Activated CD8-positive, alpha-beta memory T cell treated with anti-CD3 and anti-CD28 coated beads for 36 hours (primary cell): ENCODE measurements around the gene ZC3H12D. TPM values are rescaled to one million over a fixed set of nuclear protein-coding genes. Genes with fewer than 3 reads are reported as not detected.

Source experiments
- CTCF ChIA-PET: fragments of 350-600 bp; sonication (Branson Sonifier 250); formaldehyde crosslinking; loops from one replicate; lab custom pipeline; 2021; ENCODE audit warnings: antibody characterized with exemption; lab: Charles Lee
- POLR2A ChIA-PET: fragments of 350-600 bp; sonication (Branson Sonifier 250); formaldehyde crosslinking; loops from one replicate; lab custom pipeline; 2021; ENCODE audit warnings: antibody characterized with exemption; lab: Charles Lee
- total RNA-seq, 2 experiments: library from RNA; stranded (reverse); gene quantifications; one replicate each; pipeline ENCODE4 v1.2.3, GENCODE V29; 2021

ZC3H12D gene
- total RNA-seq, 2 experiments from 2014 or later, result 85.1 to 89.8 TPM

GRCh38 chr6:149472241-149472640 lies 12.6 kb downstream of the ZC3H12D start:
- ChIA-PET POLR2A (no interaction called here), CTCF (interaction anchor here (0.7 kb wide), 1 partner anchor 14 kb away, joined by 3 read pairs; no protein-coding TSS in a partner anchor)

- POLR2A ChIA-PET, result interaction anchor here (1.5 kb wide), 1 partner anchor 9 kb away, joined by 4 read pairs; no protein-coding TSS in a partner anchor
- CTCF ChIA-PET, result no interaction called here
Observed at GRCh38 chr6:149471801-149472200, 13.0 kb downstream of the ZC3H12D start.

- ChIA-PET CTCF (no interaction called here), POLR2A (interaction anchor here (1.5 kb wide), 1 partner anchor 8 kb away, joined by 4 read pairs; no protein-coding TSS in a partner anchor)
Observed at GRCh38 chr6:149470948-149471347, 13.9 kb downstream of the ZC3H12D start.

GRCh38 chr6:149468179-149468578 lies 16.6 kb downstream of the ZC3H12D start:
- ChIA-PET CTCF (no interaction called here), POLR2A (interaction anchor here (0.5 to 1.7 kb wide), 2 partner anchors 18 to 43 kb away, joined by 3 to 4 read pairs; no protein-coding TSS in a partner anchor)

GRCh38 chr6:149467265-149467664 lies 17.5 kb downstream of the ZC3H12D start:
- CTCF ChIA-PET, result no interaction called here
- POLR2A ChIA-PET, result interaction anchor here (0.9 kb wide), 1 partner anchor 21 kb away, joined by 3 read pairs; no protein-coding TSS in a partner anchor

GRCh38 chr6:149464411-149464810 lies 20.4 kb downstream of the ZC3H12D start:
- POLR2A ChIA-PET, result interaction anchor here (1.0 to 1.2 kb wide), 2 partner anchors 12 to 59 kb away, joined by 3 read pairs; no protein-coding TSS in a partner anchor
- CTCF ChIA-PET, result interaction anchor here (0.8 to 1.4 kb wide), 3 partner anchors 15 to 82 kb away, joined by 3 to 4 read pairs (median 3); partner anchors contain the start of gene PPIL4

GRCh38 chr6:149463781-149464180 lies 21.0 kb downstream of the ZC3H12D start:
- CTCF ChIA-PET, result interaction anchor here (0.8 to 1.4 kb wide), 2 partner anchors 22 to 83 kb away, joined by 3 to 4 read pairs; partner anchors contain the start of gene PPIL4
- POLR2A ChIA-PET, result interaction anchor here (1.0 to 1.2 kb wide), 2 partner anchors 12 to 59 kb away, joined by 3 read pairs; no protein-coding TSS in a partner anchor

- ChIA-PET POLR2A (interaction anchor here (0.6 kb wide), 1 partner anchor 9 kb away, joined by 4 read pairs; no protein-coding TSS in a partner anchor), CTCF (interaction anchor here (0.9 kb wide), 1 partner anchor 648 kb away, joined by 3 read pairs; no protein-coding TSS in a partner anchor)
Observed at GRCh38 chr6:149462712-149463111, 22.1 kb downstream of the ZC3H12D start.

GRCh38 chr6:149461670-149462069 lies 23.1 kb downstream of the ZC3H12D start:
- ChIA-PET POLR2A (no interaction called here), CTCF (interaction anchor here (1.0 to 1.6 kb wide), 2 partner anchors 13 to 55 kb away, joined by 3 to 4 read pairs; no protein-coding TSS in a partner anchor)

- POLR2A ChIA-PET, result interaction anchor here (1.2 kb wide), 1 partner anchor 14 kb away, joined by 3 read pairs; no protein-coding TSS in a partner anchor
- CTCF ChIA-PET, result interaction anchor here (1.6 kb wide), 1 partner anchor 56 kb away, joined by 4 read pairs; no protein-coding TSS in a partner anchor
Observed at GRCh38 chr6:149460249-149460648, 24.6 kb downstream of the ZC3H12D start.

GRCh38 chr6:149459761-149460160 lies 25.1 kb downstream of the ZC3H12D start:
- ChIA-PET CTCF (interaction anchor here (1.6 kb wide), 1 partner anchor 57 kb away, joined by 4 read pairs; no protein-coding TSS in a partner anchor), POLR2A (interaction anchor here (1.2 kb wide), 1 partner anchor 14 kb away, joined by 3 read pairs; no protein-coding TSS in a partner anchor)

GRCh38 chr6:149458806-149459205 lies 26.0 kb downstream of the ZC3H12D start:
- ChIA-PET POLR2A (no interaction called here), CTCF (interaction anchor here (0.6 to 1.8 kb wide), 2 partner anchors 27 to 90 kb away, joined by 3 to 5 read pairs; no protein-coding TSS in a partner anchor)

- POLR2A ChIA-PET, result no interaction called here
Observed at GRCh38 chr6:149458196-149458595, 26.6 kb downstream of the ZC3H12D start.

GRCh38 chr6:149457316-149457884 lies 27.4 kb downstream of the ZC3H12D start:
- ChIA-PET CTCF (interaction anchor here (1.8 kb wide), 1 partner anchor 25 kb away, joined by 5 read pairs; no protein-coding TSS in a partner anchor), POLR2A (no interaction called here)

More at GRCh38 chr6:149458196-149458595, 26.6 kb downstream of the ZC3H12D start:
- CTCF ChIA-PET, result interaction anchor here (1.8 kb wide), 1 partner anchor 26 kb away, joined by 5 read pairs; no protein-coding TSS in a partner anchor

GRCh38 chr6:149456311-149457021 lies 28.3 kb downstream of the ZC3H12D start:
- ChIA-PET POLR2A (no interaction called here), CTCF (no interaction called here)

- ChIA-PET CTCF (no interaction called here), POLR2A (no interaction called here)
Observed at GRCh38 chr6:149455031-149455732, 29.6 kb downstream of the ZC3H12D start.

GRCh38 chr6:149454346-149454848 lies 30.4 kb downstream of the ZC3H12D start:
- CTCF ChIA-PET, result no interaction called here

GRCh38 chr6:149453597-149454345 lies 31.0 kb downstream of the ZC3H12D start:
- ChIA-PET POLR2A (no interaction called here), CTCF (interaction anchor here (0.5 to 1.0 kb wide), 3 partner anchors 9 to 428 kb away, joined by 3 read pairs; partner anchors contain the start of gene ZC3H12D)

More at GRCh38 chr6:149454346-149454848, 30.4 kb downstream of the ZC3H12D start:
- POLR2A ChIA-PET, result no interaction called here
